IMR-90 (cell line): ENCODE measurements around the gene ZNF385B. TPM values are rescaled to one million over a fixed set of nuclear protein-coding genes. Genes with fewer than 3 reads are reported as not detected.

Experiments
- ATAC-seq: fragments of 200-7000 bp; cut with Tn5 transposase; 2 replicates; pipeline ENCODE4 v1.9.1; 2020; ENCODE audit warnings: low read depth, mild to moderate bottlenecking, moderate library complexity
- BruUV-seq: library from RNA; stranded (reverse); fragments of 400-500 nt; replicated peaks from 2 replicates; lab custom pipeline; 2021; lab: Mats Ljungman, UMichigan
- CTCF ChIA-PET: fragments of 300-600 bp; formaldehyde crosslinking; extraction: SDS; loops from one replicate; lab custom pipeline; 2021; ENCODE audit warnings: antibody characterized with exemption; lab: Yijun Ruan, JAX
- POLR2A ChIA-PET: fragments of 300-600 bp; sonication (Branson Sonifier 250); formaldehyde crosslinking; loops from one replicate; lab custom pipeline; 2022; ENCODE audit warnings: antibody characterized with exemption; ENCODE audit not compliant: unreplicated experiment; lab: Charles Lee
- DNase-seq: peaks from one replicate; pipeline ENCODE4 v3.0.0; 2013
- H2AFZ ChIP-seq: replicated peaks from 2 replicates; pipeline ENCODE3; 2013; ENCODE audit warnings: low read length, mild to moderate bottlenecking; ENCODE audit not compliant: poor library complexity
- H2AK5ac ChIP-seq: 2 replicates; pipeline ENCODE4 v1.6.1; 2013; ENCODE audit warnings: low read depth, low read length, inconsistent platforms
- H2AK9ac ChIP-seq: replicated peaks from 2 replicates; pipeline ENCODE3; 2013; ENCODE audit warnings: mild to moderate bottlenecking, low read depth, low read length, moderate library complexity; ENCODE audit not compliant: poor library complexity
- H2BK120ac ChIP-seq: 2 replicates; pipeline ENCODE4 v1.6.1; 2013; ENCODE audit warnings: low read depth, low read length, inconsistent platforms
- H2BK15ac ChIP-seq: 3 replicates; pipeline ENCODE4 v1.6.1; 2013; ENCODE audit warnings: low read depth, low read length, inconsistent platforms
- H2BK20ac ChIP-seq: 2 replicates; pipeline ENCODE4 v1.6.1; 2013; ENCODE audit warnings: low read depth, mild to moderate bottlenecking, inconsistent platforms, low read length, moderate library complexity
- H2BK5ac ChIP-seq: 2 replicates; pipeline ENCODE4 v1.6.1; 2013; ENCODE audit warnings: mild to moderate bottlenecking, low read depth, low read length, inconsistent platforms; ENCODE audit not compliant: poor library complexity, severe bottlenecking
- H3K14ac ChIP-seq: replicated peaks from 2 replicates; pipeline ENCODE4 v1.6.1; 2013; ENCODE audit warnings: low read depth, low read length, inconsistent platforms
- H3K18ac ChIP-seq: 2 replicates; pipeline ENCODE4 v1.6.1; 2013; ENCODE audit warnings: low read depth, low read length, control low read depth
- H3K23ac ChIP-seq: 2 replicates; pipeline ENCODE4 v1.6.1; 2013; ENCODE audit warnings: low read depth, low read length, inconsistent platforms
- H3K27ac ChIP-seq: 2 replicates; pipeline ENCODE4 v1.5.1; 2013; ENCODE audit warnings: mild to moderate bottlenecking, control low read depth, low read length; ENCODE audit not compliant: insufficient read depth
- H3K27me3 ChIP-seq: 2 replicates; pipeline ENCODE4 v1.6.1; 2013; ENCODE audit warnings: low read length; ENCODE audit not compliant: control insufficient read depth, insufficient read depth
- H3K36me3 ChIP-seq: 2 replicates; pipeline ENCODE4 v1.6.1; 2013; ENCODE audit warnings: low read length, mixed read lengths; ENCODE audit not compliant: control insufficient read depth, insufficient read depth
- H3K4ac ChIP-seq: 2 replicates; pipeline ENCODE4 v1.6.1; 2013; ENCODE audit warnings: low read depth, low read length, inconsistent platforms
- H3K4me1 ChIP-seq: 2 replicates; pipeline ENCODE4 v1.6.1; 2013; ENCODE audit warnings: low read length, mixed read lengths; ENCODE audit not compliant: control insufficient read depth, insufficient read depth
- H3K4me2 ChIP-seq: 2 replicates; pipeline ENCODE4 v1.6.1; 2013; ENCODE audit warnings: low read depth, mild to moderate bottlenecking, control low read depth, low read length, moderate library complexity
- H3K4me3 ChIP-seq: 2 replicates; pipeline ENCODE4 v1.5.1; 2013; ENCODE audit warnings: low read depth, mild to moderate bottlenecking, control low read depth, low read length, moderate library complexity; ENCODE audit not compliant: insufficient read depth
- H3K56ac ChIP-seq: 2 replicates; pipeline ENCODE4 v1.6.1; 2013; ENCODE audit warnings: low read length, inconsistent platforms; ENCODE audit not compliant: insufficient read depth; ENCODE audit errors: extremely low read depth
- H3K79me1 ChIP-seq, 2 experiments: 2 replicates each; pipeline ENCODE4 v1.6.1; 2013; ENCODE audit warnings: low read length in 2 of 2, inconsistent platforms in 1 of 2, low read depth in 1 of 2
- H3K9ac ChIP-seq: 2 replicates; pipeline ENCODE4 v1.6.1; 2013; ENCODE audit warnings: low read depth, low read length, control low read depth
- H3K9me1 ChIP-seq: 2 replicates; pipeline ENCODE4 v1.6.1; 2013; ENCODE audit warnings: low read length, inconsistent platforms; ENCODE audit not compliant: insufficient read depth
- H3K9me3 ChIP-seq: 2 replicates; pipeline ENCODE4 v1.6.1; 2013; ENCODE audit warnings: low read length; ENCODE audit not compliant: control insufficient read depth, insufficient read depth
- H4K20me1 ChIP-seq: 2 replicates; pipeline ENCODE4 v1.6.1; 2013; ENCODE audit warnings: low read length, inconsistent platforms; ENCODE audit not compliant: insufficient read depth
- H4K5ac ChIP-seq: 2 replicates; pipeline ENCODE4 v1.6.1; 2013; ENCODE audit warnings: mild to moderate bottlenecking, low read depth, low read length, control low read depth
- H4K8ac ChIP-seq, 2 experiments: 2 replicates each; pipeline ENCODE4 v1.6.1; 2013; ENCODE audit warnings: low read depth in 2 of 2, low read length in 2 of 2, control low read depth in 1 of 2, inconsistent platforms in 1 of 2
- H4K91ac ChIP-seq: 2 replicates; pipeline ENCODE4 v1.6.1; 2013; ENCODE audit warnings: low read depth, low read length, inconsistent platforms; ENCODE audit not compliant: insufficient read depth
- BHLHE40 ChIP-seq: fragments of 150-350 bp; IDR thresholded peaks from 2 replicates; pipeline ENCODE4 v1.6.1; 2016; ENCODE audit warnings: mild to moderate bottlenecking, low read depth, low read length
- MAFK ChIP-seq: IDR thresholded peaks from 2 replicates; pipeline ENCODE4 v1.6.1; 2012; ENCODE audit warnings: low read depth, low read length, improper control_type of control experiment
- MXI1 ChIP-seq: IDR thresholded peaks from 2 replicates; pipeline ENCODE4 v1.6.1; 2012; ENCODE audit warnings: low read depth, mild to moderate bottlenecking, low read length, moderate library complexity, borderline replicate concordance
- NFE2L2 ChIP-seq: fragments of 150-350 bp; IDR thresholded peaks from 2 replicates; pipeline ENCODE4 v1.6.1; 2016; ENCODE audit warnings: low read depth, mild to moderate bottlenecking, low read length
- SMC3 ChIP-seq: fragments of 150-350 bp; IDR thresholded peaks from 2 replicates; pipeline ENCODE4 v1.6.1; 2016; ENCODE audit warnings: low read depth, mild to moderate bottlenecking, antibody characterized with exemption, low read length, moderate library complexity
- WGBS, 2 experiments: methylation state at CpG; one replicate each; pipeline versions ENCODE4 v1.1.5 to v1.1.7; 2013; ENCODE audit warnings: missing lambda C conversion rate in 2 of 2; ENCODE audit not compliant: insufficient read length in 1 of 2; ENCODE audit errors: extremely low coverage in 2 of 2; 5-methylcytosine and 5-hydroxymethylcytosine counted together
- dilution Hi-C: fragments of 300-500 bp; cut with HindIII; formaldehyde crosslinking; loops from one replicate; pipeline ENCODE4 v1.14.3; 2018; ENCODE audit warnings: low sequenced_read_pairs; ENCODE audit not compliant: unreplicated experiment
- in situ Hi-C: fragments of 300-500 bp; cut with MboI; formaldehyde crosslinking; loops from 3 replicates; pipeline ENCODE4 v1.14.3; 2019; ENCODE audit warnings: low sequenced_read_pairs, inconsistent platforms, mixed read lengths
- intact Hi-C: fragments of 100-400 bp; cut with micrococcal nuclease; formaldehyde crosslinking; loops from 2 replicates; pipeline ENCODE4 v1.10.0; 2022
- polyA plus RNA-seq, 3 experiments: library from polyadenylated mRNA; depleted of rRNA; stranded (reverse); fragments of >200 nt; gene quantifications; 2 replicates each; pipeline ENCODE4 v1.2.3, GENCODE V29; 2012; ENCODE audit warnings: low replicate concordance in 1 of 3
- total RNA-seq: library from RNA; depleted of rRNA; stranded (reverse); fragments of >200 nt; gene quantifications from 2 replicates; pipeline ENCODE4 v1.2.3, GENCODE V29; 2012
- TF ChIP-seq, protein P1 (sequence below): fragments of 150-350 bp; IDR thresholded peaks from 2 replicates; pipeline ENCODE4 v1.6.1; 2016; ENCODE audit warnings: low read depth, mild to moderate bottlenecking, low read length, moderate library complexity, borderline replicate concordance
- TF ChIP-seq, protein P2 (sequence below): fragments of 150-350 bp; IDR thresholded peaks from 2 replicates; pipeline ENCODE4 v1.6.1; 2017; ENCODE audit warnings: mild to moderate bottlenecking, antibody characterized with exemption, low read length, low read depth

Gene ZNF385B
- total and polyA plus RNA-seq, 2 of the 4 experiments (the other 2 are of a cell fraction) = not detected

DNA sequence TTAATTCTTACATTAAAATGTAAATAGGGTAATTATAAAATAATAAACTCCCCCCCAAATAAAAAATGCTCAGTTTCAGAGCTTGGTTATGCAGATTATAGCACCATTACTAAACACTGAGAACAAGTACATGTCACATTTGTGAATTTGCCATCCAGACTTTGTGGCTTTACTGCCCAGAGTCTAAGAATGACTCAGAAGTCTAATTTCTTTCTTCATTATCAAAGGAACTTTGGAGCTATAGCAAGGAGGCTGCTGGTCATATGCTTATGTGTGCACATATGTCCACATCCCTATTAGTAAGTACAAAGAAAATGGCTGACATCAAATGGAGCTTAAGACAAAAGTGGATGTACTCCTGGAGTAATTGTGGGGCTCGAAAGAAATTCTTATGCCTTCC is 348.2 kb downstream of the ZNF385B start:
- ChIA-PET POLR2A (no interaction called here), CTCF (no interaction called here)
- no peaks in the 10 kb centered on the region for H3K27me3 ChIP-seq
- dilution Hi-C loops = no loop called here
- no peak overlapping the region for H2BK5ac ChIP-seq
- H2AK5ac ChIP-seq = no peak overlapping the region
- H4K5ac ChIP-seq = no peak overlapping the region
- intact Hi-C loops = no loop called here
- BruUV-seq = no TSS peak
- H3K18ac ChIP-seq = no peak overlapping the region
- DNase-seq (peak; percentile 2), ATAC-seq (no peak)
- no peak overlapping the region for H3K14ac ChIP-seq
- no peaks in the 10 kb centered on the region for H3K36me3 ChIP-seq
- no CpG with 5 or more reads among the region's 1 CpG for WGBS, 2 experiments
- in situ Hi-C loops = no loop called here
- H4K91ac ChIP-seq = no peak overlapping the region
- H2BK120ac ChIP-seq = no peak overlapping the region
- no peak overlapping the region for H2BK20ac ChIP-seq
- H3K4me2 ChIP-seq = no peak overlapping the region
- H3K9ac ChIP-seq = no peak overlapping the region
- H3K27ac ChIP-seq = no peak overlapping the region
- no peak overlapping the region for H2BK15ac ChIP-seq
- 0 out of 2 replicates have a peak, but pooled peaks cover 3% of the 10 kb centered on the region for H3K9me3 ChIP-seq
- H2AFZ ChIP-seq = no peak overlapping the region
- H3K56ac ChIP-seq = no peak overlapping the region
- no peak overlapping the region for H3K4ac ChIP-seq
- H4K20me1 ChIP-seq = no peaks in the 10 kb centered on the region
- no peak overlapping the region for H3K4me3 ChIP-seq
- TF ChIP-seq SMC3 (no peak), BHLHE40 (no peak), NFE2L2 (no peak), MXI1 (no peak), MAFK (no peak)
- TF ChIP-seq, protein P1, sequence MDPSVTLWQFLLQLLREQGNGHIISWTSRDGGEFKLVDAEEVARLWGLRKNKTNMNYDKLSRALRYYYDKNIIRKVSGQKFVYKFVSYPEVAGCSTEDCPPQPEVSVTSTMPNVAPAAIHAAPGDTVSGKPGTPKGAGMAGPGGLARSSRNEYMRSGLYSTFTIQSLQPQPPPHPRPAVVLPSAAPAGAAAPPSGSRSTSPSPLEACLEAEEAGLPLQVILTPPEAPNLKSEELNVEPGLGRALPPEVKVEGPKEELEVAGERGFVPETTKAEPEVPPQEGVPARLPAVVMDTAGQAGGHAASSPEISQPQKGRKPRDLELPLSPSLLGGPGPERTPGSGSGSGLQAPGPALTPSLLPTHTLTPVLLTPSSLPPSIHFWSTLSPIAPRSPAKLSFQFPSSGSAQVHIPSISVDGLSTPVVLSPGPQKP = no peak
- TF ChIP-seq, protein P2, sequence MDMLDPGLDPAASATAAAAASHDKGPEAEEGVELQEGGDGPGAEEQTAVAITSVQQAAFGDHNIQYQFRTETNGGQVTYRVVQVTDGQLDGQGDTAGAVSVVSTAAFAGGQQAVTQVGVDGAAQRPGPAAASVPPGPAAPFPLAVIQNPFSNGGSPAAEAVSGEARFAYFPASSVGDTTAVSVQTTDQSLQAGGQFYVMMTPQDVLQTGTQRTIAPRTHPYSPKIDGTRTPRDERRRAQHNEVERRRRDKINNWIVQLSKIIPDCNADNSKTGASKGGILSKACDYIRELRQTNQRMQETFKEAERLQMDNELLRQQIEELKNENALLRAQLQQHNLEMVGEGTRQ = no peak
- H3K79me1 ChIP-seq = no peaks in the 10 kb centered on the region
- no peaks in the 10 kb centered on the region for H3K4me1 ChIP-seq
- H2AK9ac ChIP-seq = no peak overlapping the region
- H3K9me1 ChIP-seq = no peaks in the 10 kb centered on the region
- H4K8ac ChIP-seq = no peak overlapping the region
- no peak overlapping the region for H3K23ac ChIP-seq
